GM18867 (cell line): Measurements from ENCODE around the gene SPOCK1.

Experiments used
- ATAC-seq: cut with Tn5 transposase; IDR thresholded peaks from one replicate; pipeline ENCODE4 v1.9.1; 2021; ENCODE audit warnings: mild to moderate bottlenecking, moderate library complexity; ENCODE audit not compliant: unreplicated experiment

Gene SPOCK1

DNA sequence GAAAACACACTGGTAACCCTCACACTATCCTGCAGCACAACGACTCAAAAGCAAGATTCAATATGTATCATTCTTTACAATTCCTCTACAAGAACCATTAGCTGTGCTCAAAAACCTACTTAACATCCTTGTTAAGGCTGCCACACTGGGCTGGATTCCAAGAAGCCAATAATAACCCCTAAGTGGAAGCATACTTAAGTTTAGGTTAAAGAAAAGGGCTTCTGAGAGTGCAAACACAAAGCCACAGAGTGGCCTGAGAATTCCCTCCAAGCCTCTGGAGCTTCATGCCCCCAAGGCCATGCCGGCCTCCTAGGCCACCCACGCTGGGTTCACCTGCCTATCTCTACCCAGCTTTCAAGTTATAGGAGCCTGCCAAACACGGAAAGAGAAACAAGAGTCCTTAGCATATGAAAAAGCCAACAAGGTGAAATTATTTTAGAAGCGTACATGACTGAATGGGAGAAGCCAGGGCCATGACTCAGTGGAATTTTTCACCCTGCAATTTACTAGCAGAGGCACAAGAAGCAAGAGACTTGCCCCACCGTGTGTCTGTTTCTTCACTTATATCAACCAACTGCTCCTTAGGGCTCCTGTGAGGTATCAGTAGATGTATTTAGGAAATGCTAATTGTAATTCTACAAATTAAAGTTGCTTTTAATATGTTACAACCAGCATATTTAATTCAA lies 293.0 kb downstream of the SPOCK1 start:
- no peak for ATAC-seq

- peak; percentile 40 for ATAC-seq
These were observed 293.7 kb downstream of the SPOCK1 start for GRCh38 chr5:137205231-137206027.

- peak; percentile 44 for ATAC-seq
These were observed 296.0 kb downstream of the SPOCK1 start for GRCh38 chr5:137203011-137203632.

DNA sequence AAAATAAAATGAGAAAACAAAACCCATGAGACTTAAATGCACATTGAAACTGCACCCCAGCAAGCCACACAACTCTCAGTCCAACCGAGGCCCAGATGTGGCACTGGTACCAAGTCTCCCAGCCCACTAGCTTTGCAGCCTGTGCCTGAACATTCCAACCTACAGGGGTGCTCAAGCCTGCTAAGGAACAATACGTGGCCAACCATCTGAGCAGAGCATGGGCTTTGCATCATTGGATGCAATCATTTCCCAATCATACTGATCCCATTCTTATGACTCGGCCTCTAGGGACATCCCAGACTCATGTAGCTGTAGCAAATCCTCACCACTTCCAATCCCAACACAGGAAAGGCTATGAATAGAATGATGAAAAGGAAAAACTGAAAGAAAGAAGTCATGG lies 297.2 kb downstream of the SPOCK1 start:
- ATAC-seq, result no peak

- no peak for ATAC-seq
These were observed 298.0 kb downstream of the SPOCK1 start for GRCh38 chr5:137200906-137201700.

DNA sequence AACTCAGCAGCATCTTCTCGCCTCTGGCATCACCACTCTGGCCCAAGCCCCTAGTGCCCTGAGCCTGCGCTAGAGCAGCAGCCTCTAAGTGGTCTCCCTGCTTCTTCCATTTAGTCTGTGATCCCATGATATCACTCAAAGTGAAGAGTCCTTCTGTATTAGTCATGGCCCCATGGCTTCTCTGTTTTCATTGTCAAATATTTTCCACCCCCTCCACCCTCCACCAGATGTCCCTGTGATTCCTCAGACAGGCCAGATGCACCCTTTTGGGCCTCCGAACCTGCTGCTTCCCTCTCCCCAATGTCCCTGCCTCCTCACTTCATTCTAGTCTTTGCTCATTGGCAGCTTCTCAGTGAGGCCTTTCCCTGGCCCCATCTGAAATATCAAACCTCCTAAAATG lies 299.2 kb downstream of the SPOCK1 start:
- ATAC-seq, result no peak

- no peak for ATAC-seq
These were observed 299.9 kb downstream of the SPOCK1 start for GRCh38 chr5:137199201-137199600.

- ATAC-seq, result no peak
These were observed 303.6 kb downstream of the SPOCK1 start for GRCh38 chr5:137195483-137195882.

GRCh38 chr5:137194300-137194699 lies 304.8 kb downstream of the SPOCK1 start:
- ATAC-seq, result no peak

DNA sequence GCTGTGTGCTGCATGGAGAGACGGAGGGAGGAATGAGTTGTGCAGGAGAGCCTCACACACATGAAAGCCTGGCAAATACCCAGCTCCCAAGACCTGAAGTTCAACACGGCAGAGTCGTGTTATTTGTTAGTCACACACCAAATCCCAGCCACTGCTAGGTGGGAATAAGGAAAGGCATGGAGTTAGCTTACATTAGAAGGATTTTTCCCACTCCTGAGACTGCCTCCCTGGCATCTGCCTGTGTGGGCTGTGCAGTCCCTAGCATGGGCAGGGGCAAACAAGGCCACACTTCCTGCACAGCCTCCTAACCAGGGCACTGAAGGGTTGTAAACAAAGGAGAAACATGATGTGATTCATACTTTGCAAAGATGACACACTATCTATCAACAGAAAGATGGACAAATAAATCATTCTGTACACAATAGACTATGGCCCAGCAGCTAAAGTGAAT lies 306.8 kb downstream of the SPOCK1 start:
- ATAC-seq, result no peak

GRCh38 chr5:137191179-137191578 lies 307.9 kb downstream of the SPOCK1 start:
- no peak for ATAC-seq

- no peak for ATAC-seq
These were observed 308.7 kb downstream of the SPOCK1 start for GRCh38 chr5:137190441-137190840.

- ATAC-seq, result no peak
These were observed 309.1 kb downstream of the SPOCK1 start for GRCh38 chr5:137190031-137190430.

- ATAC-seq, result no peak
These were observed 310.6 kb downstream of the SPOCK1 start for GRCh38 chr5:137188566-137188965.

GRCh38 chr5:137186759-137187461 lies 312.2 kb downstream of the SPOCK1 start:
- no peak for ATAC-seq

DNA sequence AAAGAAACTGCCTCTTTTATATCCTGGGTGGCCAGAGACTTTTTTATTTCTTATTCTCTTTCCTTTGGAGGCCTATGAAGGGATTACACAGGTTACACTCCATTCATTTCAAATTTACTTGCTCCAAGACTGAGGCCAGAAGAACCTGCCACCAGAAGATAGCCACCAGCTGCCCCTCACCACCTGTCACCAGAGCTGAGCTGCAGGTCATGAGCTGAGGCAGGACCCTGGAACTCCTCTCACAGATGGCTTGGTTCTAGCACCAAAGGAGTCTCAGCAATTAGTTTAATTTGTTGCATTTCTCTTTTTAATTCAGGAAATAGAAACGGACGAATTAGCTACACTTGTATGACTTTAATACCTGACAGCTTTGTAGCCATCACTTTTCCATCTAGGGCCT lies 313.9 kb downstream of the SPOCK1 start:
- no peak for ATAC-seq

GRCh38 chr5:137184734-137185133 lies 314.4 kb downstream of the SPOCK1 start:
- no peak for ATAC-seq

- no peak for ATAC-seq
These were observed 316.6 kb downstream of the SPOCK1 start for GRCh38 chr5:137182576-137182975.

GRCh38 chr5:137181667-137182066 lies 317.5 kb downstream of the SPOCK1 start:
- ATAC-seq, result no peak

DNA sequence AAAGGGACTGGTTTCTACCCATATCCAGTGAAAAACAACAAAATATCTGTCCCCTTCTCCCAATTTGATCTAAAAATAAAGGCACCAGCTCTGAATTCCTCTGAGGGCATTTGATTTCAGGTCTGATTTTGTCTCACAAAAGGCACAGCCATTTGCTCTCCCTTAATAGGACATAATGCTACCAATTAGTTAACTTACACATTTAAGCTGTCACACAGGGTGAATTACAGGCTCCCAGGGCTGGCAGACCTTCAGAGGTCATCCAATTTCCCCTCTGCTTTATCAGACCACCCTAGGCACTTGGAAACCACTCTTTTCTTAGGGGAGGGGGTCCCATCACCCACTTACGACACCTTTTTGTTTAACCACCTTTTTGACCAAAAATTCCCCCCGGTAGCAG lies 319.9 kb downstream of the SPOCK1 start:
- ATAC-seq, result no peak
